Endothelial cell of umbilical vein (primary cell): ENCODE data around the gene SEPTIN5.

Experiments
- EZH2 ChIP-seq: IDR thresholded peaks from 2 replicates; pipeline ENCODE4 v1.6.1; 2012; ENCODE audit warnings: borderline replicate concordance, low read depth, mild to moderate bottlenecking, moderate library complexity, low read length, inconsistent platforms; ENCODE audit not compliant: severe bottlenecking
- FOS ChIP-seq: IDR thresholded peaks from 2 replicates; pipeline ENCODE4 v1.6.1; 2011; ENCODE audit warnings: mild to moderate bottlenecking, low read length, moderate library complexity, borderline replicate concordance; ENCODE audit not compliant: insufficient read depth
- JUN ChIP-seq: IDR thresholded peaks from 2 replicates; pipeline ENCODE4 v1.6.1; 2011; ENCODE audit warnings: borderline replicate concordance, low read depth; ENCODE audit not compliant: insufficient read length, insufficient read depth
- MYC ChIP-seq: IDR thresholded peaks from one replicate; pipeline ENCODE4 v1.6.1; 2011; ENCODE audit warnings: mild to moderate bottlenecking, low read depth, low read length
- POLR2A ChIP-seq: IDR thresholded peaks from 2 replicates; pipeline ENCODE4 v1.6.1; 2012; ENCODE audit warnings: low read depth, mild to moderate bottlenecking, control low read depth, low read length
- TF ChIP-seq, protein P1 (sequence below), 2 donors: IDR thresholded peaks; 1 replicate in 1 of 2; 2 replicates in 1 of 2; pipeline ENCODE4 v1.5.1; 2011; ENCODE audit warnings: low read length in 2 of 2, mild to moderate bottlenecking in 2 of 2, moderate library complexity in 2 of 2, control low read depth in 1 of 2, inconsistent platforms in 1 of 2, low read depth in 1 of 2; ENCODE audit not compliant: insufficient read depth in 1 of 2; ENCODE audit errors: extremely low read depth in 1 of 2

DNA sequence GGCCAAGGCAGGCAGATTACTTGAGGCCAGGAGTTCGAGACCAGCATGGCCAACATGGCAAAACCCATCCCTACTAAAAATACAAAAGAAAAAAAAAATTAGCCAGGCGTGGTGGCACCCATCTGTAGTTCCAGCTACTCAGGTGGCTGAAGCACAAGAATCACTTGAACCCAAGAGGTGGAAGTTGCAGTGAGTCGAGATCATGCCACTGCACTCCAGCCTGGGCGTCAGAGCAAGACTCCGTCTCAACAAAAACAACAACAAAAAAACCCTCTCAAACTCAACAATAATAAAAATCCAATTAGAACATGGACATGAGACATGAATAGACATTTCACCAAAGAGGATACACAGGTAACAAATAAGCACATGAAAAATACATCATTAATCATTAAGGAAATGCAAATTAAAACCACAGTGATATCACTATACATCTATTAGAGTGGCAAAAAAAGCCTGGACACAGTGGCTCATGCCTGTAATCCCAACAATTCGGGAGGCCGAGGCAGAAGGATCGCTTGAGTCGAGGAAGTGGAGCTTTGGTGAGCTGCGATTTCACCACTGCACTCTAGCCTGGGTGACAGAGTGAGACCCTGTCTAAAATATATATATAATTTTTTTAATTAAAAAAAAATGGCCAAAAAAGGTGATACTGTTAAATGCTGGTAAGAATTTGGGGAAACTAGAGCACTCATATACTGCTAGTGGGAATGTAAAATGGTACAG, 12.7 kb upstream of the SEPTIN5 start:
- TF ChIP-seq, protein P1, sequence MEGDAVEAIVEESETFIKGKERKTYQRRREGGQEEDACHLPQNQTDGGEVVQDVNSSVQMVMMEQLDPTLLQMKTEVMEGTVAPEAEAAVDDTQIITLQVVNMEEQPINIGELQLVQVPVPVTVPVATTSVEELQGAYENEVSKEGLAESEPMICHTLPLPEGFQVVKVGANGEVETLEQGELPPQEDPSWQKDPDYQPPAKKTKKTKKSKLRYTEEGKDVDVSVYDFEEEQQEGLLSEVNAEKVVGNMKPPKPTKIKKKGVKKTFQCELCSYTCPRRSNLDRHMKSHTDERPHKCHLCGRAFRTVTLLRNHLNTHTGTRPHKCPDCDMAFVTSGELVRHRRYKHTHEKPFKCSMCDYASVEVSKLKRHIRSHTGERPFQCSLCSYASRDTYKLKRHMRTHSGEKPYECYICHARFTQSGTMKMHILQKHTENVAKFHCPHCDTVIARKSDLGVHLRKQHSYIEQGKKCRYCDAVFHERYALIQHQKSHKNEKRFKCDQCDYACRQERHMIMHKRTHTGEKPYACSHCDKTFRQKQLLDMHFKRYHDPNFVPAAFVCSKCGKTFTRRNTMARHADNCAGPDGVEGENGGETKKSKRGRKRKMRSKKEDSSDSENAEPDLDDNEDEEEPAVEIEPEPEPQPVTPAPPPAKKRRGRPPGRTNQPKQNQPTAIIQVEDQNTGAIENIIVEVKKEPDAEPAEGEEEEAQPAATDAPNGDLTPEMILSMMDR (IDR thresholded peaks at IDR 0.05; ENCODE audit: extremely low read depth in 1 of 2, insufficient read depth in 1 of 2, low read depth in 1 of 2, low read length in 2 of 2): no peak
- TF ChIP-seq MYC (no peak), JUN (no peak), FOS (no peak), POLR2A (no peak), EZH2 (no peak)
